ENCODE data around the gene DEFB114. TPM values are rescaled to one million over a fixed set of nuclear protein-coding genes. Genes with fewer than 3 reads are reported as not detected.

The DEFB114 gene
- total RNA-seq, 1 experiment from 2014 or later, result not detected

DNA sequence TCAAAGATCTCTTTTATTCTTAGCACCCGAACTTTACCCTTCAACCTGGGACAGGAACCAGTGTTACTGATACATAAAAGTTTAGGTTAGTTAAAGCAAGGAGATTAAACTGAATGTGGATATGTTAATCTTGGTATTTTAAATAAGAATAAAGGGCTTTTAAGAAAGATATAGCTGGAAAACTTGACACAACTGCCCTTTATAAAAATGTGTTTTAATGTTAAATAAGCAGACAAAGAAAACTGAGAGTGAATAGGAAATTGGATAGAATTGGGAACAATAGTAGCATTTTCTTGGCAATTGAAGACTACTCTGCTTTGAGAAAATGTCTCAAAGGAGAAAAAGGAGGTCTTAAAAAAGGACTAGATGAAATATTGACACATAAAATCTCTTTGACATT, 51.8 kb downstream of the DEFB114 start:
- H3K9me3 ChIP-seq, result no peaks in the 10 kb centered on the region
- no peak for DNase-seq
- H3K4me3 ChIP-seq (ENCODE audit: low read depth, low read length), result no peak overlapping the region
- Mint-ChIP-seq H3K36me3 (ENCODE audit: insufficient read depth, unreplicated experiment) (no peaks in the 10 kb centered on the region), H3K27ac (ENCODE audit: unreplicated experiment) (no peak overlapping the region), H3K4me1 (ENCODE audit: low read depth, unreplicated experiment) (no peaks in the 10 kb centered on the region), H3K4me3 (ENCODE audit: unreplicated experiment) (no peak overlapping the region), H3K9me3 (ENCODE audit: unreplicated experiment) (no peaks in the 10 kb centered on the region), H3K27me3 (ENCODE audit: insufficient read depth, unreplicated experiment) (no peaks in the 10 kb centered on the region)
- TF ChIP-seq, protein P1, sequence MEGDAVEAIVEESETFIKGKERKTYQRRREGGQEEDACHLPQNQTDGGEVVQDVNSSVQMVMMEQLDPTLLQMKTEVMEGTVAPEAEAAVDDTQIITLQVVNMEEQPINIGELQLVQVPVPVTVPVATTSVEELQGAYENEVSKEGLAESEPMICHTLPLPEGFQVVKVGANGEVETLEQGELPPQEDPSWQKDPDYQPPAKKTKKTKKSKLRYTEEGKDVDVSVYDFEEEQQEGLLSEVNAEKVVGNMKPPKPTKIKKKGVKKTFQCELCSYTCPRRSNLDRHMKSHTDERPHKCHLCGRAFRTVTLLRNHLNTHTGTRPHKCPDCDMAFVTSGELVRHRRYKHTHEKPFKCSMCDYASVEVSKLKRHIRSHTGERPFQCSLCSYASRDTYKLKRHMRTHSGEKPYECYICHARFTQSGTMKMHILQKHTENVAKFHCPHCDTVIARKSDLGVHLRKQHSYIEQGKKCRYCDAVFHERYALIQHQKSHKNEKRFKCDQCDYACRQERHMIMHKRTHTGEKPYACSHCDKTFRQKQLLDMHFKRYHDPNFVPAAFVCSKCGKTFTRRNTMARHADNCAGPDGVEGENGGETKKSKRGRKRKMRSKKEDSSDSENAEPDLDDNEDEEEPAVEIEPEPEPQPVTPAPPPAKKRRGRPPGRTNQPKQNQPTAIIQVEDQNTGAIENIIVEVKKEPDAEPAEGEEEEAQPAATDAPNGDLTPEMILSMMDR (IDR thresholded peaks at IDR 0.05; ENCODE audit: insufficient read depth in 1 of 2, low read depth in 1 of 2, low read length in 1 of 2, severe bottlenecking in 1 of 2, unreplicated experiment in 1 of 2), result no peak
- ChIA-PET CTCF (no interaction called here), POLR2A (no interaction called here)
- H3K4me1 ChIP-seq, result peaks cover 5% of the 10 kb centered on the region; the same call in 1 of the 2 replicates
- intact Hi-C loops (cut with micrococcal nuclease; ENCODE audit: unreplicated experiment), result no loop called here
- no TSS peak for BruUV-seq (replicated peaks)
- no peaks in the 10 kb centered on the region for H3K27me3 ChIP-seq (replicated peaks; ENCODE audit: control insufficient read depth, insufficient read depth, low read length)
- no peaks in the 10 kb centered on the region for H3K36me3 ChIP-seq (ENCODE audit: control insufficient read depth, insufficient read depth, low read length)

DNA sequence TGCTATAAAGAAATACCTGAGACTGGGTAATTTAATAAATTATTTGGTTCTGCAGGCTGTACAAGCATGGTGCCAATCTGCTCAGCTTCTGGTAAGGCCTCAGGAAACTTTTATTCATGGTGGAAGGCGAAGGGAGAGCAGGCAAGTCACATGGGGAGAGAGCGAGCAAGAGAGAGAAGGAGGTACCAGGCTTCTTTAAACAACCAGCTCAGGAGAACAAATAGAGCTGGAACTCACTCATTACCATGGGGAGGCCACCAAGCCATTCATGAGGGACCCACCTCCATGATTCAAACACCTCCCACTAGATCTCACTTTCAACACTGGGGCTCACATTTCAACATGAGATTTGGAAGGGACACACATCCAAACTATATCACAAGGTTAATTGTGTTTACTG, 52.7 kb downstream of the DEFB114 start:
- intact Hi-C loops (cut with micrococcal nuclease; ENCODE audit: unreplicated experiment), result no loop called here
- DNase-seq, result no peak
- TF ChIP-seq, protein P1 (IDR thresholded peaks at IDR 0.05; ENCODE audit: insufficient read depth in 1 of 2, low read depth in 1 of 2, low read length in 1 of 2, severe bottlenecking in 1 of 2, unreplicated experiment in 1 of 2), result no peak
- Mint-ChIP-seq H3K9me3 (ENCODE audit: unreplicated experiment) (no peaks in the 10 kb centered on the region), H3K36me3 (ENCODE audit: insufficient read depth, unreplicated experiment) (no peaks in the 10 kb centered on the region), H3K4me1 (ENCODE audit: low read depth, unreplicated experiment) (no peaks in the 10 kb centered on the region), H3K4me3 (ENCODE audit: unreplicated experiment) (no peak overlapping the region), H3K27me3 (ENCODE audit: insufficient read depth, unreplicated experiment) (no peaks in the 10 kb centered on the region), H3K27ac (ENCODE audit: unreplicated experiment) (no peak overlapping the region)
- BruUV-seq (replicated peaks), result no TSS peak
- ChIA-PET CTCF (no interaction called here), POLR2A (no interaction called here)
- no peaks in the 10 kb centered on the region for H3K9me3 ChIP-seq
- H3K36me3 ChIP-seq (ENCODE audit: control insufficient read depth, insufficient read depth, low read length), result no peaks in the 10 kb centered on the region
- no peak overlapping the region for H3K4me3 ChIP-seq (ENCODE audit: low read depth, low read length)
- peaks cover 5% of the 10 kb centered on the region; the same call in 1 of the 2 replicates for H3K4me1 ChIP-seq
- H3K27me3 ChIP-seq (replicated peaks; ENCODE audit: control insufficient read depth, insufficient read depth, low read length), result no peaks in the 10 kb centered on the region

Other genes starting within 250 kb of the DEFB114 start
- gene CRISP3, start 219.8 kb downstream of the DEFB114 start, total RNA-seq (2022), result not detected in 2 replicates
- not detected in 2 replicates for gene PGK2, start 176.9 kb downstream of the DEFB114 start, total RNA-seq (2022)
- not detected in 2 replicates for gene CRISP1, start 97.6 kb downstream of the DEFB114 start, total RNA-seq (2022)
- not detected in 2 replicates for gene DEFB113, start 5.5 kb upstream of the DEFB114 start, total RNA-seq (2022)
- not detected in 2 replicates for gene DEFB110, start 57.8 kb upstream of the DEFB114 start, total RNA-seq (2022)
- gene DEFB112, start 85.8 kb upstream of the DEFB114 start, total RNA-seq (2022), result not detected in 2 replicates